ENCODE measurements around the gene TRPT1. TPM values are rescaled to one million over a fixed set of nuclear protein-coding genes. Genes with fewer than 3 reads are reported as not detected.

The TRPT1 gene
- total and polyA plus RNA-seq, 9 of the 15 experiments (the other 6 are each of a cell fraction or from before 2014, with no cell fraction given): 4.6 to 41.7 (median 23.1) TPM

GRCh38 chr11:64224891-64225607 is 937 bp downstream of the TRPT1 start (continued):
- TF ChIP-seq CBFB (CRISPR knock-in tag; IDR thresholded peaks at IDR 0.05) (0 out of 2 replicates have a peak, but pooled peaks have one; percentile 8), RBM22 (IDR thresholded peaks at IDR 0.05; ENCODE audit: low read depth, low read length, poor library complexity, severe bottlenecking) (peak; percentile 53), GTF2A2 (tag; IDR thresholded peaks at IDR 0.05) (no peak), PHF21A (IDR thresholded peaks at IDR 0.05; ENCODE audit: borderline replicate concordance, low read depth) (no peak), POLR2AphosphoS2 (IDR thresholded peaks at IDR 0.05; ENCODE audit: low read length) (peak; percentile 58; the same call in 1 of the 2 replicates), GABPB1 (CRISPR knock-in tag; IDR thresholded peaks at IDR 0.05) (0 out of 2 replicates have a peak, but pooled peaks have one; percentile 10)

- no peaks in the 10 kb centered on the region for H3K27me3 ChIP-seq (ENCODE audit: control insufficient read depth in 2 of 2, insufficient read depth in 2 of 2, low read length in 2 of 2)
- WGBS (ENCODE audit: insufficient coverage, low coverage, missing lambda C conversion rate): 87% methylated on average over 17 of the region's 17 CpGs
- H2AFZ ChIP-seq (ENCODE audit: low read depth, low read length): no peak overlapping the region
- no peak overlapping the region for H3K4me2 ChIP-seq (ENCODE audit: insufficient read depth, low read length)
- intact Hi-C loops (cut with micrococcal nuclease): no loop called here
- H3K79me2 ChIP-seq (ENCODE audit: control insufficient read depth, insufficient read depth, low read length): peaks cover 34% of the 10 kb centered on the region
- peak overlapping the region in 1 of 2 experiments; percentile 99; a peak in 3 of 4 replicates for H3K9ac ChIP-seq (ENCODE audit: insufficient read depth in 1 of 2, low read depth in 2 of 2, low read length in 2 of 2)
- H3K27ac ChIP-seq (ENCODE audit: extremely low read depth, low read depth, low read length): peak overlapping the region; percentile 31; the same call in 1 of the 3 replicates
- no TSS peak for BruUV-seq (replicated peaks)
- no peaks in the 10 kb centered on the region for H4K20me1 ChIP-seq (replicated peaks; ENCODE audit: control insufficient read depth, insufficient read depth, low read length)
- in situ Hi-C loops (cut with MboI): no loop called here
- ATAC-seq (no peak), DNase-seq (ENCODE audit: extremely low read depth in 1 of 4, low spot score in 3 of 4) (peak in 1 of 4 experiments; percentile 14), FAIRE-seq (no peak)
- POLR2A ChIA-PET: interaction anchor here (0.6 to 6.3 kb wide), 12 partner anchors 7 to 134 kb away, joined by 3 to 77 read pairs (median 4); partner anchors contain the start of genes FERMT3 and STIP1
- H3K9me3 ChIP-seq (replicated peaks; ENCODE audit: control insufficient read depth, insufficient read depth, low read depth, low read length): no peaks in the 10 kb centered on the region
- peaks cover 56% of the 10 kb centered on the region; the same call in 2 of the 3 replicates for H3K36me3 ChIP-seq (ENCODE audit: control insufficient read depth, insufficient read depth, low read length)
- CTCF ChIA-PET (ENCODE audit: low intra/inter-chr PET ratio): no interaction called here
- peaks cover 5% of the 10 kb centered on the region for H3K9me1 ChIP-seq (ENCODE audit: control insufficient read depth, insufficient read depth, low read length)
- H3K4me1 ChIP-seq (replicated peaks in 1 of 2; ENCODE audit: control insufficient read depth in 2 of 2, insufficient read depth in 2 of 2, low read length in 2 of 2): peaks cover 2 to 64% of the 10 kb centered on the region in 2 experiments; a peak in 4 of 5 replicates
- H3K4me3 ChIP-seq: peak overlapping the region; percentile 64; the same call in 1 of the 2 replicates
- TF ChIP-seq TARDBP (IDR thresholded peaks at IDR 0.05) (no peak), CHD2 (IDR thresholded peaks at IDR 0.05; ENCODE audit: low read depth, low read length) (0 out of 2 replicates have a peak, but pooled peaks have one; percentile 11), RB1 (IDR thresholded peaks at IDR 0.05; ENCODE audit: low read depth) (no peak), MTA1 (IDR thresholded peaks at IDR 0.05; ENCODE audit: borderline replicate concordance) (no peak), XRCC4 (IDR thresholded peaks at IDR 0.05; ENCODE audit: extremely low read depth, insufficient read depth, insufficient read length) (no peak), FOXO4 (CRISPR knock-in tag; IDR thresholded peaks at IDR 0.05) (no peak), SREBF2 (CRISPR knock-in tag; IDR thresholded peaks at IDR 0.05) (no peak), FIP1L1 (IDR thresholded peaks at IDR 0.05; ENCODE audit: low read depth, low read length, poor library complexity, severe bottlenecking) (peak; percentile 63), ZNF263 (CRISPR knock-in tag; IDR thresholded peaks at IDR 0.05; ENCODE audit: borderline replicate concordance) (no peak), ZBTB26 (CRISPR knock-in tag; IDR thresholded peaks at IDR 0.05) (0 out of 2 replicates have a peak, but pooled peaks have one; percentile 47), PTBP1 (IDR thresholded peaks at IDR 0.05; ENCODE audit: low read depth, low read length) (no peak), CHD1 (IDR thresholded peaks at IDR 0.05; ENCODE audit: low read length) (no peak), CREBBP (IDR thresholded peaks at IDR 0.05; ENCODE audit: low read depth, low read length) (no peak)
These were observed 1.7 kb downstream of the TRPT1 start for GRCh38 chr11:64224151-64224890.
